GM21367 (cell line): ENCODE data around the gene DGCR6.
"Not testable (repeated sequence)": the region's sequence is repeated elsewhere in the genome, so short reads cannot be mapped to it uniquely, and the experiment has no call there.

Experiments used
- ATAC-seq: cut with Tn5 transposase; IDR thresholded peaks from one replicate; pipeline ENCODE4 v1.9.1; 2021; ENCODE audit not compliant: unreplicated experiment

Gene DGCR6

GRCh38 chr22:18905540-18906409 lies at the start of gene DGCR6:
TSS of gene DGCR6 (plus strand) at chr22:18906320. CDS start at chr22:18906375, 55 bp downstream.
- peak; percentile 59 for ATAC-seq

GRCh38 chr22:18859314-18859713 lies 46.8 kb upstream of the DGCR6 start:
- ATAC-seq = not testable (repeated sequence)

GRCh38 chr22:18881260-18881659 lies 24.9 kb upstream of the DGCR6 start:
- ATAC-seq = not testable (repeated sequence)

- not testable (repeated sequence) for ATAC-seq
Observed at GRCh38 chr22:18884465-18884864, 21.7 kb upstream of the DGCR6 start.

- no peak for ATAC-seq
Observed at GRCh38 chr22:18888115-18888514, 18.0 kb upstream of the DGCR6 start.

- ATAC-seq = peak; percentile 58
Observed at GRCh38 chr22:18890510-18891192, 15.5 kb upstream of the DGCR6 start.

GRCh38 chr22:18893775-18894174 lies 12.3 kb upstream of the DGCR6 start:
- not testable (repeated sequence) for ATAC-seq

- not testable (repeated sequence) for ATAC-seq
Observed at GRCh38 chr22:18896037-18896657, 10.0 kb upstream of the DGCR6 start.

- ATAC-seq = not testable (repeated sequence)
Observed at GRCh38 chr22:18906410-18906745, 258 bp downstream of the DGCR6 start.

- no peak for ATAC-seq
Observed at GRCh38 chr22:18906896-18907295, 776 bp downstream of the DGCR6 start.

- no peak for ATAC-seq
Observed at GRCh38 chr22:18909556-18909955, 3.4 kb downstream of the DGCR6 start.

- ATAC-seq = not testable (repeated sequence)
Observed at GRCh38 chr22:18911535-18911934, 5.4 kb downstream of the DGCR6 start.

GRCh38 chr22:18912264-18912946 lies 6.3 kb downstream of the DGCR6 start:
- ATAC-seq = not testable (repeated sequence)

GRCh38 chr22:18914558-18914957 lies 8.4 kb downstream of the DGCR6 start:
- ATAC-seq = not testable (repeated sequence)

- ATAC-seq = not testable (repeated sequence)
Observed at GRCh38 chr22:18915550-18915949, 9.4 kb downstream of the DGCR6 start.

GRCh38 chr22:18917818-18918217 lies 11.7 kb downstream of the DGCR6 start:
- not testable (repeated sequence) for ATAC-seq

- not testable (repeated sequence) for ATAC-seq
Observed at GRCh38 chr22:18920257-18920902, 14.3 kb downstream of the DGCR6 start.

GRCh38 chr22:18925368-18926064 lies 19.4 kb downstream of the DGCR6 start:
- no peak for ATAC-seq

GRCh38 chr22:18927020-18927419 lies 20.9 kb downstream of the DGCR6 start:
- no peak for ATAC-seq

GRCh38 chr22:18927573-18927972 lies 21.5 kb downstream of the DGCR6 start:
- ATAC-seq = no peak
